Left lobe of liver (tissue), 2 donors: ENCODE results near the gene SPIB. TPM values are rescaled to one million over a fixed set of nuclear protein-coding genes. Genes with fewer than 3 reads are reported as not detected.

Experiments used
- ATAC-seq: fragments of 200-7000 bp; cut with Tn5 transposase; one replicate; pipeline ENCODE4 v1.9.1; 2020; ENCODE audit warnings: mild to moderate bottlenecking, moderate library complexity
- DNase-seq: peaks from one replicate; pipeline ENCODE4 v3.0.0-alpha.2; 2020; ENCODE audit warnings: low spot score
- total RNA-seq: library from RNA; stranded (reverse); gene quantifications from one replicate; pipeline ENCODE4 v1.2.1, GENCODE V29; 2021
- donor health status: DM: no; HTN: no; CAD: no; lungs with moderate emphysema.
- donor health status: DM: no; HTN: yes; CAD: no.

The SPIB gene
- total RNA-seq, 1 donor from 2014 or later = not detected

- no peak for ATAC-seq
- no peak for DNase-seq
Measured at GRCh38 chr19:50417111-50418081, 1.3 kb upstream of the SPIB start.

GRCh38 chr19:50419022-50419579, 363 bp downstream of the SPIB start:
- ATAC-seq (no peak), DNase-seq (no peak)

- ATAC-seq (no peak), DNase-seq (no peak)
Measured at GRCh38 chr19:50419580-50420035, 870 bp downstream of the SPIB start.

- DNase-seq (no peak), ATAC-seq (no peak)
Measured at GRCh38 chr19:50420127-50420526, 1.4 kb downstream of the SPIB start.

GRCh38 chr19:50420808-50421207, 2.1 kb downstream of the SPIB start:
- ATAC-seq (no peak), DNase-seq (no peak)

- ATAC-seq = no peak
- no peak for DNase-seq
Measured at GRCh38 chr19:50422397-50423278, 3.9 kb downstream of the SPIB start.

GRCh38 chr19:50423279-50424113, 4.8 kb downstream of the SPIB start:
- ATAC-seq (peak; percentile 18), DNase-seq (no peak)

GRCh38 chr19:50425581-50425980, 6.8 kb downstream of the SPIB start:
- ATAC-seq (no peak), DNase-seq (no peak)

- no peak for ATAC-seq
- no peak for DNase-seq
Measured at GRCh38 chr19:50427318-50427925, 8.7 kb downstream of the SPIB start.

- peak; percentile 24 for ATAC-seq
Measured at GRCh38 chr19:50427997-50428425, 9.3 kb downstream of the SPIB start.

GRCh38 chr19:50428772-50429463, 10.2 kb downstream of the SPIB start:
- no peak for DNase-seq
- ATAC-seq = no peak

More at GRCh38 chr19:50427997-50428425, 9.3 kb downstream of the SPIB start:
- peak; percentile 57 for DNase-seq

GRCh38 chr19:50430888-50431342, 12.2 kb downstream of the SPIB start:
- no peak for DNase-seq
- no peak for ATAC-seq

- peak; percentile 82 for DNase-seq
- ATAC-seq = peak; percentile 94
Measured at GRCh38 chr19:50431343-50432220, 12.8 kb downstream of the SPIB start.

- no peak for DNase-seq
- ATAC-seq = peak; percentile 4
Measured at GRCh38 chr19:50432221-50433028, 13.7 kb downstream of the SPIB start, which contains the start of gene MYBPC2. TSS of gene MYBPC2 (plus strand) at chr19:50432892. CDS start at chr19:50432954, 62 bp downstream.

- ATAC-seq (no peak), DNase-seq (no peak)
Measured at GRCh38 chr19:50433201-50434180, 14.8 kb downstream of the SPIB start.

- ATAC-seq = no peak
- no peak for DNase-seq
Measured at GRCh38 chr19:50434525-50434924, 15.8 kb downstream of the SPIB start.
